CD4-positive, alpha-beta T cell treated with Interleukin-17A for 4 hours (primary cell): ENCODE measurements around the gene HOXD9.

Source experiments
- DNase-seq: peaks from one replicate; pipeline ENCODE4 v3.0.0-alpha.2; 2020; ENCODE audit warnings: mixed read lengths

The HOXD9 gene

GRCh38 chr2:176111846-176112374 is 10.6 kb upstream of the HOXD9 start:
- no peak for DNase-seq

- DNase-seq: no peak
These were observed 9.9 kb upstream of the HOXD9 start for GRCh38 chr2:176112375-176113302.

- no peak for DNase-seq
These were observed 8.2 kb upstream of the HOXD9 start for GRCh38 chr2:176114120-176114929.

- DNase-seq: no peak
These were observed 7.4 kb upstream of the HOXD9 start for GRCh38 chr2:176114930-176115625.

GRCh38 chr2:176115883-176116813 is 6.4 kb upstream of the HOXD9 start, which contains the start of gene HOXD10:
HOXD10 (plus strand) TSS chr2:176116778; CDS start chr2:176116834, 56 bp downstream.
- DNase-seq: no peak

- DNase-seq: no peak
These were observed 5.2 kb upstream of the HOXD9 start for GRCh38 chr2:176117162-176117822.

- DNase-seq: no peak
These were observed 4.6 kb upstream of the HOXD9 start for GRCh38 chr2:176117823-176118371.

GRCh38 chr2:176118601-176119339 is 3.7 kb upstream of the HOXD9 start:
- DNase-seq: no peak

GRCh38 chr2:176120364-176121189 is 1.9 kb upstream of the HOXD9 start:
- DNase-seq: no peak

- no peak for DNase-seq
These were observed 1.1 kb upstream of the HOXD9 start for GRCh38 chr2:176121190-176122051.

GRCh38 chr2:176122052-176122682 is 352 bp upstream of the HOXD9 start:
- no peak for DNase-seq

GRCh38 chr2:176123411-176124109 is 1.0 kb downstream of the HOXD9 start:
- DNase-seq: no peak

GRCh38 chr2:176124110-176124946 is 1.8 kb downstream of the HOXD9 start:
- no peak for DNase-seq

- no peak for DNase-seq
These were observed 2.6 kb downstream of the HOXD9 start for GRCh38 chr2:176124947-176125771.

- no peak for DNase-seq
These were observed 3.2 kb downstream of the HOXD9 start for GRCh38 chr2:176125772-176126054.
